Activated CD4-positive, alpha-beta T cell treated with anti-CD3 and anti-CD28 coated beads for 1 hour (primary cell): ENCODE measurements around the gene NUDCD3.

Experiments
- DNase-seq: peaks from one replicate; pipeline ENCODE4 v3.0.0-alpha.2; 2020

Gene NUDCD3

GRCh38 chr7:44490351-44491200 is at the start of gene NUDCD3:
Gene NUDCD3 (minus strand): TSS chr7:44490658. CDS start chr7:44490600, 58 bp downstream.
- peak; percentile 77 for DNase-seq

GRCh38 chr7:44539669-44540506 is 49.4 kb upstream of the NUDCD3 start:
- DNase-seq = no peak

GRCh38 chr7:44538798-44539668 is 48.6 kb upstream of the NUDCD3 start:
- no peak for DNase-seq

- DNase-seq = no peak
Observed at GRCh38 chr7:44538093-44538797, 47.8 kb upstream of the NUDCD3 start.

- DNase-seq = no peak
Observed at GRCh38 chr7:44537442-44537841, 47.0 kb upstream of the NUDCD3 start.

- DNase-seq = no peak
Observed at GRCh38 chr7:44536090-44536489, 45.6 kb upstream of the NUDCD3 start.

- DNase-seq = no peak
Observed at GRCh38 chr7:44535348-44536064, 45.0 kb upstream of the NUDCD3 start.

- DNase-seq = peak; percentile 16
Observed at GRCh38 chr7:44534501-44534900, 44.0 kb upstream of the NUDCD3 start.

- DNase-seq = no peak
Observed at GRCh38 chr7:44534087-44534486, 43.6 kb upstream of the NUDCD3 start.

GRCh38 chr7:44533301-44534055 is 43.0 kb upstream of the NUDCD3 start:
- DNase-seq = no peak

GRCh38 chr7:44531421-44532380 is 41.2 kb upstream of the NUDCD3 start:
- DNase-seq = no peak

- DNase-seq = no peak
Observed at GRCh38 chr7:44530990-44531389, 40.5 kb upstream of the NUDCD3 start.

GRCh38 chr7:44524811-44525388 is 34.4 kb upstream of the NUDCD3 start:
- DNase-seq = no peak

- DNase-seq = no peak
Observed at GRCh38 chr7:44522315-44522714, 31.9 kb upstream of the NUDCD3 start.

- DNase-seq = no peak
Observed at GRCh38 chr7:44521347-44522095, 31.1 kb upstream of the NUDCD3 start.

GRCh38 chr7:44520574-44520973 is 30.1 kb upstream of the NUDCD3 start:
- DNase-seq = no peak

- no peak for DNase-seq
Observed at GRCh38 chr7:44519546-44519945, 29.1 kb upstream of the NUDCD3 start.

- no peak for DNase-seq
Observed at GRCh38 chr7:44518761-44519160, 28.3 kb upstream of the NUDCD3 start.
